Ramos (cell line): Measurements from ENCODE around the gene ZNF664.

ENCODE experiments used
- in situ Hi-C: fragments of 300-500 bp; cut with MboI; formaldehyde crosslinking; loops from one replicate; pipeline ENCODE4 v1.14.3; 2022; ENCODE audit warnings: low sequenced_read_pairs; ENCODE audit not compliant: unreplicated experiment

The ZNF664 gene

DNA sequence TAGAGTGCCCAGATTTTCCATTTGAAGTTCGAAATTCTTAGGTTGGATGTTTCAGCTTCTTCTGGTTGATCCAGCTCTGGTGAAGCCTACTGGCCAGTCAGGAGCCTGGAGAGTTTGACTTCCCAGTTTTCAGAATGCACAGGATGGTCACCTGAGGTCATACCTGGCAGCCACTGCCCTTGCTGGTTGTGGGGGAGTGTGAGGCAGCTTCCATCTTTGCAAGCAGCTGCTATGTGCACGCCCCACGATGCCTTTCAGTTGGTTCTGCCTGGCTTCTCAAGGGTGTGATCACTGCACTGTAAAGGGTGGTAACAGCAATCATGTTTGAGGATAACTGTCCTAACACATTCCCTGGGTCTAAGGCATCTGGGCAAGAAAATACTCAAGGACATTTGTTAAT lies 15.8 kb upstream of the ZNF664 start:
- in situ Hi-C loops, result no loop called here

DNA sequence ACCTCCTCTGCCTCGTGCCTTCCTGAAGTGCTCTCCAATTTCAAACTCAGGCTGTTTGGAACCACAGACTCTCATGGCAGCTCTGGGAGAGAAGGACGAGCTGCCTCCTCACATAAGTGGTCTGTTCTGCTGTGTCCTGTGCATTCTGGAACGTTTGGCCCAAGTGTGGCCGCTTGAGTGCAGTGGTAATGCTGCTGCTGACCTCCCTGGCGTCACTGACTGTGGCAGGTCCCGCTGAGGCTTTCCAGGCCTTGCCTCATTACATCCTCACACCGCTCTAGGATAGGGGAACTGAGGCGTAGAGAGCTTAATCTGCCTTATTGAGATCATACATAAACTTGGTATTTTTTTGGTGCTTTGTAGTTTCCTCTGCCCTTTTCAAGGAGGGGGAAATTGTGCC lies 14.6 kb upstream of the ZNF664 start:
- in situ Hi-C loops, result no loop called here

- in situ Hi-C loops, result no loop called here
Observed at GRCh38 chr12:123958876-123959275, 14.1 kb upstream of the ZNF664 start.

DNA sequence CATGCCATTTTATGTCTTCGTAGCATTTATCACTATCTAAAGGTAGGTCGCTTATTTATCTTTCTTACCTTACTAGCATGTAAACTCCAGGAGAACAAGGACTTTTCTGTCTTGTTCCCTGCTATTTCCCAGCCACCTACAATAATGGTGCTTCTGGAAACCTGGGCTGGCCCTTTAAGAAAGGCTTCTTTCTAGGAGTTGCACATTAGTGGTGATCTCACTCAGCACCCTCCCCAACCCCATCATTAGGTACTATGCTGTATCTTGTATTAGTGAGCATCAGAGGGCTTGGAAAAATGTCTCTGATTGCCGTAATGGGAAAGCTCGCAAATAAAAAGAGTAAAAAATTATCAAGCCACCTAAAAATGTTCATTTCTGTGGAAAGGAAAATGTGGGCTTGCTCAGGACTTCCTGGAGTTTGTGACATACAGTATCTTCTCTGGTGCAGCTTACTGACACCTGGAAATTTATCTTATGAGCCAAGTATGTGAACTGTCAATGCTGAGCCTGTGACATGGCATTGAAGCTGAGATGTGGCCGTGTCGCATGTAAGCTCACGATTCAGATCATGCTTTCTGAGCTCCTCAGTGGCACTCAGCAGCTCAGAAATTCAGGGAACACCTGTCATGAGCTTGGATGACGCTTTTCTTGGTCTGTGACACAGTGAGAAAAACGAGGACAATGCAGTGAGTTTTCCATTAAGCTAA lies 12.8 kb upstream of the ZNF664 start:
- in situ Hi-C loops, result no loop called here

DNA sequence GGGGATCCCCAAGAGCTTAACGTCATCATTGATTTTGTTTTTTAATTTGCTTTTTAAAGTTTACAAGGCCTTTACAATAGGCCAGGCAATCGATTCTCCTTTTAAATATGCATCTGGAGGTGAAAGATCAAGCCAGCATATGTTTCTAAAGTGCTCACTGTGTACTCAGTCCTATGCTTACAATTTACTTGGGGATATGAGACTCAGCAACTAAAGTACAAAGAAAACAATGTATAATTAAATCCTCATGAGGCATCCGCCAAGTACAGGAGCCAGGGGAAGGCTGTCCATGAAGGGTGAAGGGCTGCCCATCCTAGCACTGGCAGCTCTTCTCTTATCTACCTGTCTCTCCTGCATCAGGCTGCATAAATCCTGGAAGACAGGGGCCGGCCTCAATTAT lies 12.2 kb upstream of the ZNF664 start:
- in situ Hi-C loops, result no loop called here

DNA sequence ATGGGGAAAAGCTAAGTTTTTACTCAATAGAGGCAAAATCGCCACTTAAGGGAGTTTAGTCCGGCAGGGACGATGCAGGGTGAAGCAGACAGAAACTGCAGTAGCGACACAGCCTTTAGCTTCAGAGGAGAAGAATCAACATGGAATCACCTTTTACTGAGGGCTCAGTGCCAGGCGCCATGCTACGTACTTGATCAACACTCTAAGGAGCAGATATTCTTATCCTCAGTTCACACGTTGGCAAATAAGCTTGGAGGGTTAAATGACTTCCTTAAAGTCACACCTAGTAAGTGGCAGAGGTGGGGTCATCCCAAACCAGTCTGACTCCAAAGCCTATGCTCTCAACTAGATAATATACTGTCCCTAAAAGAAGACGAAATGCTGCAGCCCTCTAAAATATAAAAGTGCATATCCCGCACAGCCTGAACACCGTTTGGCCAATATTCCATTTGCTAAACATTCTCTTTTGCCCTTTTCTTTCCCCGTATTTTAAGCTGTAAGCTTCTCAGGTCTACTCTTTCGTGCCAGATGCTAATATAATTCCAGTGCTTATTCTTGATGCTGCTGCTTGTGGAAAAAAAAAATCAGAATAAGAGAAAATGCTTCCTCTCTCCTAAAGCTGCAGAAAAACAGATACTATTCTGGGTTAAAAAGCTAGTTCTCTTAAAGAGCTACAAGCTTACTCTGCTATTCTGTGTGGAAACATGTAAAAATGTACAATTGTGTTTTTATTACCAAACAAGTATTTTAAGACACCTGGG lies 11.2 kb upstream of the ZNF664 start:
- in situ Hi-C loops, result no loop called here

- in situ Hi-C loops, result no loop called here
Observed at GRCh38 chr12:123962513-123962912, 10.5 kb upstream of the ZNF664 start.

DNA sequence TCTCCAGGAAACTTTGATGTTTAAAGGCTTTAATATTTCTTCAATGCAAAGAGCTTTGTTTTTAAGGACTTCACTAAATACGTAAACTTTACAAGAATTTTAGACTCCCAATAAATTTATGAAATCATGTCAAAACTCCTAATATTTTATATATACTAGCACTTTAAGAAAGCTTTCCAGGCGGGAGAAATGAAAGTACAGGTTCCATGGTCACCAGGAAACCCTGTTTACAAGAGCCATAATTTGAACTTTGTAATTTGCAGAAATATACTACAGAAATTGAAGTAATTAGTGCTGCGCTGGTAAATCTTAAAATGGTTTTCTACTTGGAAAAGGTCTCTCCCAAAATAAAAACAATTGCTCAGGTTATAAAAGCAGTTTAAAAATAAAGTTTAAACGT lies 9.2 kb upstream of the ZNF664 start:
- in situ Hi-C loops, result no loop called here

DNA sequence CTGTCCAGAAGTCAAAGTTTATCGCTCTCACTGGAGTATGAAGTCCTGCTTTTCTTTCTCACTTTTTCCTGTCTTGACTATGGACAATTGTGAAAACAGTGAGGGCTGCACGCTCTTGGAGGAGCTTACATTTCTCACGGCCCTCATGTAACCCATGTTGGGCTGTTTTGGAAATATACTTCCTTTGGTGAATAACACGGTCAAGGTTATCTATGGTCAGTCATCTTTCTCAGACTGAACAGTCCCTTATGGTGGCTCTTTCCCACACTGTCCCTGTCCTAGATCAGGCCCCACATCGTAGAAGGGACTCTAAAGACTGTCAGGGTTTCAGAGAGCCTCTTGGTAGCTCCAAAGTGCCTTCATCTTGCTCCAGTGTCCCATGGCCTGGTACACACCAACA lies 7.6 kb upstream of the ZNF664 start:
- in situ Hi-C loops, result no loop called here

DNA sequence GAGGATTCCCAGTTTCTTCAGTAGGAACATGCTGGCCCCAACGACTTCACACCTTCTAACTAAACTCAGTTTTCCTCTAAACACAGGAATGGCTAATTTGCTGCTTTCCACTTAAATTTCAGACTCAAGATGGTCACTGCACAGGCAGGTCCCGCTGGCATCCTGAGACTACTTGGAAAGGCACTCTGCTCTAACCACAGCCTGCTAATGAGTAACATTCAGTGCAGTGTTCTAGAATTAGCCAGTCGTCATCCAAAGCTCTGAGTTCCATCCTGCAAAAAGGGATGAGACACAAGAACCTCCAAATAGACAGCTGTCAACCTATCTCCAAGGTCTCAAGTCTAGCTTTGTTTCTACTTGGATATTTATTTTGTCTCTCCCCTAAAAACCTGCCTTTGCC lies 6.4 kb upstream of the ZNF664 start:
- in situ Hi-C loops, result no loop called here

DNA sequence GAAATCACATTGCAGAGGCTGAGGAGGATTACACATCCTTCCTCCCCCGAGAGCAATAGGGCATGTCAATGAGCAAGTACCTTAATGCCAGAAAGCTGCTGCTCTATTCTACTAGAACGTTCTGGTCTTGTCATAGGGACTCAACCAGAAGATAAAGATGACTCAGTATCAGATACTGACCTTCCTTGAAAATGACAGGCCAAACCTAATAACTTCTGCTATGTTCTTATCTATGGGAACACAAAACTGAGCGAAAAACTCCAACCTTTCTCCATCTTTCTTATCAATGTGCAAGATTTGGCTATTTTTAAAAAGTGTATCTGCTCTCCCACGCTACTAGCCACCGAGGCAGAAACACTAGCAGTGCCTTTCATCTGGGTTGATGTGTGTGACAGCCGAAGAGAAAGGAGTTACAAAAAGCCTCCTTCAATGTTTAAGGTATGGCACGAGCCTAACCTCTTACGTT lies 5.9 kb upstream of the ZNF664 start:
- in situ Hi-C loops, result no loop called here

GRCh38 chr12:123971449-123971769 lies 1.6 kb upstream of the ZNF664 start:
- in situ Hi-C loops, result no loop called here

- in situ Hi-C loops, result no loop called here
Observed at GRCh38 chr12:123971770-123972456, 1.1 kb upstream of the ZNF664 start.

DNA sequence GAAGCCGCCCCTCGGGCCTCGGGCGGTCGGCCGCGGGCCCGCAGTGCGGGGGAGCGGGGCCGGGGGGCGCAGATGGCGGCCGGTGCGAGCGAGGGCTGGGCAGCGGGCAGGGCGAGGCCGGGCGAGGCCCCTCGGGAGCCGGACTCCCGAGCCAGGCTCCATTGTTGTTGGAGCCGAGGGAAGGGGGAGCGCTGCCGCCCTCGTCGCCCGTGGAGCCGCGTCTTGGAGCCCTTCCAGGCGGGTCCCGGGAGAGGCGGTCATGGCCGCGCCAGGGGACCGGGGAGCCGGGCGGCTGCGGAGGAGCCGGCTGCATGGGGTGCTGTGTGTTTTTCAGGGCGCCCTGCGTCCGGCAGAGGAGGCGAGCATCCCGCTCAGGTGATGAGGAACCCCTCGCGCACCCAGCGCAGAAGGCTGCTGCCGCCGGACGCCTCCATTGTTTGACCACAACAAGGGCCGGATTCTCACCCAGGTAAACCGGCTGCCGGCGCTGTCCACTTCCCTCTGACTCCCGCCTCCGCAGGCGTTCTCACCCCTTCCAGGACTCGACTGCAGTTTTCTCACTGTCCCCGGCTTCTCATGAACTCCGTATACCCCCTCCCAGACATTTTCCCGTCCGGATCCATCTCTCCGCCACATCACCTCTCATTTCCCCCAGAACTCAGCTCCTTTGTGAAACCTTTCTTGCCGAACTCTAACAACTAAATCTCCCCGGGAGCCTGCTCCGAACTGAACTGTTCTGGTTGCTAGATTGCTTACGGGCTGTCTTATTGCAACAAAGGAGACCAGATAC lies 732 bp downstream of the ZNF664 start:
- in situ Hi-C loops, result no loop called here

DNA sequence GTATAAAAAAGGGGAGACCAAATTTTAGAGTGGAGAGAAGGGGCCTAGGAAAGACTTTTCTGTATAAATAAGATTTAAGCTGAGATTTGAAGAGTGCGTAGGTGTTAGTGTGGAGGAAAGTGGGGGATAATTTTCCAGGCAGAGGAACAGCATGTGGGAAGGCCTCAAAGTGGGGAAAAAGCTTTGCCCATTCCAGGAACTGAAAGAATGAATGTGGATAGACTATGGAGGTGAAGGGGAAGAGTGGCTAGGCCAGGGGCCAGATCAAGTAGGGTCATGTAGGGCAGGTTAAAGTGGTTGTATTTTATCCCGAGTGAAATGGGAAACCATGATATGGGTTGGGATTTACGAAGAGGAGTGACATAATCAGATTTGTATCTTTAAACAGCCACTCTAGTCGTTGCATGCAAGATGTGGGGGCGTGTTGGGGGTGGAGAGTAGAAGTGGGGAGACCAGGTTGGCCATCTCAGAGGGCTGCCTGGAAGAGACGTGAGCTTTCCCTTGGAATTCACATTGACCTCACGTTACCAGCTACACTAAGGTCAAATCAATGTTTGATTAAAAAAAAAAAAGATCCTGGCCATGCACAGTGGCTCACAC lies 3.3 kb downstream of the ZNF664 start:
- in situ Hi-C loops, result no loop called here

DNA sequence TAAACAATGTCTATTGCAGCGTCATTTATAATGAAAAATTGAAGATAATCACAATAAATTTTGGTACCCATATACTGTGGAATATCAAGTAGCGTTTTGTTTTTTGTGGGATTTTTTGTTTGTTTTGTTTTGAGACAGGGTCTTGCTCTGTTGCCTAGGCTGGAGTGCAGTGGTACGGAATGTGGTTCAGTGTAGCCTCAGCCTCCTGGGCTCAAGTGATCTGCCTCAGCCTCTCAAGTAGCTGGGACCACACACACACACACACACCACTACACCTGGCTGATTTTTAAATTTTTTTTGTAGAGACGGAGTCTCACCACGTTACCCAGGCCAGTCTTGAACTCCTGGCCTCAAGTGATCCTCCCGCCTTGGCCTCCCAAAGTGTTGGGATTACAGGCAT lies 6.6 kb downstream of the ZNF664 start:
- in situ Hi-C loops, result no loop called here

GRCh38 chr12:123982269-123982668 lies 9.3 kb downstream of the ZNF664 start:
- in situ Hi-C loops, result no loop called here

GRCh38 chr12:123983822-123984485 lies 10.9 kb downstream of the ZNF664 start:
- in situ Hi-C loops, result no loop called here

DNA sequence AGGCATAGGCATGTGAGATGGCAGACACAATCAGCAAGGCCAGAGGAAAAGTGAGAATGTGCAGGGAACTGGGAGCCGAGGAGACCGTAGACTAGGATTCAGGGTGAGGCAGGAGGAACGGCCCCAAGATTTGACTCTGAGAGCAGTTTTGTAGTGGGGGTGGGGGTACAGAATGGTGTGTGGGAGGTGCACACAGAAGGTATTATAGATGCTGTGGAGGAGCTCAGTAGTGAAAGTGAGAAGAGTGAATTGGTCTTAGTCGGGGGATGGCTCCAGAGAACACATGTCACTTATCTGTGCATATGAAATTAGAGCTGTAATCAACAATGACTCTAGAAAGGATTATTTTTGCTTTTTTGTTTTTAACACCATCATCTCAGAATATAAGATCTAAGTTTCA lies 11.9 kb downstream of the ZNF664 start:
- in situ Hi-C loops, result no loop called here
